HEK293 (cell line): ENCODE data around the gene HOMER1.

Source experiments
- CTCF ChIA-PET: fragments of 350-600 bp; formaldehyde crosslinking; extraction: SDS; loops from one replicate; lab custom pipeline; 2021; ENCODE audit warnings: antibody characterized with exemption; lab: Yijun Ruan, JAX
- POLR2A ChIA-PET: fragments of 300-600 bp; formaldehyde crosslinking; extraction: SDS; loops from one replicate; lab custom pipeline; 2020; ENCODE audit warnings: antibody characterized with exemption, inconsistent platforms; lab: Yijun Ruan, JAX
- H3K27ac ChIP-seq: fragments of 200-500 bp; sonication (Bioruptor generic); 2 replicates; pipeline ENCODE4 v1.5.1; 2014; ENCODE audit warnings: low read depth, low read length, control low read depth, inconsistent platforms; ENCODE audit errors: extremely low read depth
- H3K36me3 ChIP-seq, 2 experiments: fragments of 200-500 bp in 1 of 2; sonication (Bioruptor generic) in 1 of 2; 1 replicate in 1 of 2; 2 replicates in 1 of 2; pipeline ENCODE4 v1.5.1; 2014 to 2017; ENCODE audit warnings: inconsistent platforms in 2 of 2, low read length in 2 of 2; ENCODE audit not compliant: control insufficient read depth in 2 of 2, insufficient read depth in 1 of 2
- H3K4me1 ChIP-seq: fragments of 200-500 bp; sonication (Bioruptor generic); 2 replicates; pipeline ENCODE4 v1.5.1; 2014; ENCODE audit warnings: mild to moderate bottlenecking, low read length, inconsistent platforms; ENCODE audit not compliant: control insufficient read depth, insufficient read depth
- H3K4me3 ChIP-seq: 2 replicates; pipeline ENCODE4 v1.5.1; 2011; ENCODE audit warnings: low read depth, mild to moderate bottlenecking, control low read depth, low read length, moderate library complexity
- H3K9me3 ChIP-seq: fragments of 200-500 bp; sonication (Bioruptor generic); 2 replicates; pipeline ENCODE4 v1.5.1; 2014; ENCODE audit warnings: low read depth, low read length, inconsistent platforms; ENCODE audit not compliant: control insufficient read depth, insufficient read depth
- PRDM10 ChIP-seq: fragments of 450-650 bp; formaldehyde crosslinking; IDR thresholded peaks from 2 replicates; pipeline ENCODE4 v1.5.1; 2016; ENCODE audit warnings: missing biosample characterization, missing genetic modification characterization
- ZBTB1 ChIP-seq: fragments of 450-650 bp; formaldehyde crosslinking; IDR thresholded peaks from 2 replicates; pipeline ENCODE4 v1.5.1; 2016; ENCODE audit warnings: missing biosample characterization, missing genetic modification characterization
- ZBTB17 ChIP-seq: fragments of 450-650 bp; formaldehyde crosslinking; IDR thresholded peaks from 2 replicates; pipeline ENCODE4 v1.5.1; 2016; ENCODE audit warnings: missing biosample characterization, missing genetic modification characterization
- ZBTB20 ChIP-seq: fragments of 450-650 bp; formaldehyde crosslinking; IDR thresholded peaks from 2 replicates; pipeline ENCODE4 v1.5.1; 2016; ENCODE audit warnings: missing biosample characterization, missing genetic modification characterization
- ZBTB8A ChIP-seq: fragments of 450-650 bp; formaldehyde crosslinking; IDR thresholded peaks from 2 replicates; pipeline ENCODE4 v1.5.1; 2016; ENCODE audit warnings: missing biosample characterization, missing genetic modification characterization
- ZNF391 ChIP-seq: fragments of 450-650 bp; formaldehyde crosslinking; IDR thresholded peaks from 2 replicates; pipeline ENCODE4 v1.5.1; 2016; ENCODE audit warnings: low read depth, missing biosample characterization, missing genetic modification characterization, borderline replicate concordance
- TF ChIP-seq, protein P1 (sequence below): fragments of 450-650 bp; formaldehyde crosslinking; IDR thresholded peaks from 2 replicates; pipeline ENCODE4 v1.5.1; 2017; ENCODE audit warnings: missing biosample characterization, missing genetic modification characterization
- TF ChIP-seq, protein P2 (sequence below): fragments of 450-650 bp; formaldehyde crosslinking; IDR thresholded peaks from 2 replicates; pipeline ENCODE4 v1.5.1; 2016; ENCODE audit warnings: missing biosample characterization, missing genetic modification characterization

The HOMER1 gene

GRCh38 chr5:79507251-79508205 lies 6.4 kb downstream of the HOMER1 start (continued):
- TF ChIP-seq, protein P1, sequence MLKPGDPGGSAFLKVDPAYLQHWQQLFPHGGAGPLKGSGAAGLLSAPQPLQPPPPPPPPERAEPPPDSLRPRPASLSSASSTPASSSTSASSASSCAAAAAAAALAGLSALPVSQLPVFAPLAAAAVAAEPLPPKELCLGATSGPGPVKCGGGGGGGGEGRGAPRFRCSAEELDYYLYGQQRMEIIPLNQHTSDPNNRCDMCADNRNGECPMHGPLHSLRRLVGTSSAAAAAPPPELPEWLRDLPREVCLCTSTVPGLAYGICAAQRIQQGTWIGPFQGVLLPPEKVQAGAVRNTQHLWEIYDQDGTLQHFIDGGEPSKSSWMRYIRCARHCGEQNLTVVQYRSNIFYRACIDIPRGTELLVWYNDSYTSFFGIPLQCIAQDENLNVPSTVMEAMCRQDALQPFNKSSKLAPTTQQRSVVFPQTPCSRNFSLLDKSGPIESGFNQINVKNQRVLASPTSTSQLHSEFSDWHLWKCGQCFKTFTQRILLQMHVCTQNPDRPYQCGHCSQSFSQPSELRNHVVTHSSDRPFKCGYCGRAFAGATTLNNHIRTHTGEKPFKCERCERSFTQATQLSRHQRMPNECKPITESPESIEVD, result peak; percentile 82
- TF ChIP-seq ZNF391 (no peak), ZBTB8A (tag by site-specific recombination) (no peak), ZBTB20 (tag by site-specific recombination) (no peak)
- TF ChIP-seq, protein P2, sequence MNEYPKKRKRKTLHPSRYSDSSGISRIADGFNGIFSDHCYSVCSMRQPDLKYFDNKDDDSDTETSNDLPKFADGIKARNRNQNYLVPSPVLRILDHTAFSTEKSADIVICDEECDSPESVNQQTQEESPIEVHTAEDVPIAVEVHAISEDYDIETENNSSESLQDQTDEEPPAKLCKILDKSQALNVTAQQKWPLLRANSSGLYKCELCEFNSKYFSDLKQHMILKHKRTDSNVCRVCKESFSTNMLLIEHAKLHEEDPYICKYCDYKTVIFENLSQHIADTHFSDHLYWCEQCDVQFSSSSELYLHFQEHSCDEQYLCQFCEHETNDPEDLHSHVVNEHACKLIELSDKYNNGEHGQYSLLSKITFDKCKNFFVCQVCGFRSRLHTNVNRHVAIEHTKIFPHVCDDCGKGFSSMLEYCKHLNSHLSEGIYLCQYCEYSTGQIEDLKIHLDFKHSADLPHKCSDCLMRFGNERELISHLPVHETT (tag by site-specific recombination), result no peak

- no peak overlapping the region for H3K27ac ChIP-seq
Measured at GRCh38 chr5:79505138-79505537, 8.8 kb downstream of the HOMER1 start.

More at GRCh38 chr5:79505138-79505537, 8.8 kb downstream of the HOMER1 start:
- H3K9me3 ChIP-seq, result no peaks in the 10 kb centered on the region
- H3K4me3 ChIP-seq, result no peak overlapping the region
- POLR2A ChIA-PET, result interaction anchor here (1.6 kb wide), 1 partner anchor 9 kb away, joined by 7 read pairs; the partner anchor contains the start of gene HOMER1
- peak; percentile 90 for TF ChIP-seq PRDM10 (tag by site-specific recombination)
- TF ChIP-seq, protein P1, result peak; percentile 41; the same call in 1 of the 2 replicates
- 0 out of 2 replicates have a peak, but pooled peaks have one; percentile 20 for TF ChIP-seq ZBTB17 (tag by site-specific recombination)
- TF ChIP-seq ZBTB1, result no peak
- TF ChIP-seq, all 188 proteins: peak for 3
- H3K4me1 ChIP-seq, result peaks cover 27% of the 10 kb centered on the region
- CTCF ChIA-PET, result interaction anchor here (0.7 kb wide), 1 partner anchor 578 kb away, joined by 4 read pairs; no protein-coding TSS in a partner anchor
- H3K36me3 ChIP-seq, result no peaks in the 10 kb centered on the region
